CD4-positive, alpha-beta T cell treated with Interleukin-4 for 1 hour (primary cell): ENCODE data around the gene NADSYN1.
"Not testable (repeated sequence)": the region's sequence is repeated elsewhere in the genome, so short reads cannot be mapped to it uniquely, and the experiment has no call there.

ENCODE experiments used
- DNase-seq, 2 donors: peaks; one replicate each; pipeline ENCODE4 v3.0.0-alpha.2; 2020 to 2022

NADSYN1 gene

GRCh38 chr11:71453037-71453917 lies at the start of gene NADSYN1:
NADSYN1 (plus strand) TSS chr11:71453203; CDS start chr11:71453297, 94 bp downstream.
- DNase-seq: peak; percentile 94

DNA sequence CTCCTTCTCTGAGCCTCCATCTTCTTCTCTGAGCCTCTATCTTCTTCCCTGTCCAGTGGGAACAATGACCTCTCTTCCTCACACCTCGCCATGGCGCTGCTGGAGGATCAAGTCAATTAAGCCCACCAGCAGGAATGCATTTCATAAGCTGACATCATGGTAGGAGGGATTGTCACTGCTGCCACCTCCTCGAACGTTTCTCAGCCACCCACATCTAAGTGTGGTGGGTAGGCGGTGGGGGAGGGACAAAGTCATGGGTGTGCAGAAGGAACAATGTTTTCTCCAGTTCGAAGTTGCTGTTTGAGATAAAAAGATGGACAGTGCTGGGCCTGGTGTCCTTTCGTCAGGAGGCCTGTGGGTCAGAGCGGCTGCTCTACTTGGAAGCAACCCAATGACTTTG lies 48.8 kb upstream of the NADSYN1 start:
- DNase-seq: no peak

- no peak for DNase-seq
Measured at GRCh38 chr11:71406681-71407080, 46.3 kb upstream of the NADSYN1 start.

- no peak for DNase-seq
Measured at GRCh38 chr11:71407356-71407755, 45.6 kb upstream of the NADSYN1 start.

- DNase-seq: no peak
Measured at GRCh38 chr11:71408826-71409225, 44.2 kb upstream of the NADSYN1 start.

GRCh38 chr11:71410363-71410966 lies 42.5 kb upstream of the NADSYN1 start:
- DNase-seq: no peak

GRCh38 chr11:71414645-71415044 lies 38.4 kb upstream of the NADSYN1 start:
- DNase-seq: no peak

DNA sequence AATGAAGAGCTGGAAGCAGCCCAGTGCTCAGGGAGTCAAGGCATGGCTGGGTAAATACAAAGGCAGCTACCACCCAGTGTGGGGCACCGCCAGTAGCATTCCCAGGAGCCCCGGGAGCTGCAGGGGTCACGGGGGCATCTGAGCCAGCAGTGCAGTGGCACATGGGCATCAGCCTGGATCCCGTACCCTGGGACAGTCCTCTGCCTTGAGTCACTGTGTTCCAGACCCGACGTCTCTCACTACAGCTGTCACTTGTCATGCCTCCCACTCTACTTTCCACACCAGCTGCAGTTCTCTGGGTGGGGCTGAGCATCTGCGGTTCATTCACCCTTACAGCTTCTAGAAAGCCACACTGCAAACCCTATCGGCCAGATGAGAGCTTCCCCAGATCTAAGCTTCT lies 34.4 kb upstream of the NADSYN1 start:
- peak in 1 of 2 donors; percentile 14 for DNase-seq

GRCh38 chr11:71420455-71421241 lies 32.4 kb upstream of the NADSYN1 start:
- DNase-seq: peak in 1 of 2 donors; percentile 14

GRCh38 chr11:71421392-71421950 lies 31.5 kb upstream of the NADSYN1 start:
- no peak for DNase-seq

GRCh38 chr11:71422318-71422717 lies 30.7 kb upstream of the NADSYN1 start:
- not testable (repeated sequence) for DNase-seq

DNA sequence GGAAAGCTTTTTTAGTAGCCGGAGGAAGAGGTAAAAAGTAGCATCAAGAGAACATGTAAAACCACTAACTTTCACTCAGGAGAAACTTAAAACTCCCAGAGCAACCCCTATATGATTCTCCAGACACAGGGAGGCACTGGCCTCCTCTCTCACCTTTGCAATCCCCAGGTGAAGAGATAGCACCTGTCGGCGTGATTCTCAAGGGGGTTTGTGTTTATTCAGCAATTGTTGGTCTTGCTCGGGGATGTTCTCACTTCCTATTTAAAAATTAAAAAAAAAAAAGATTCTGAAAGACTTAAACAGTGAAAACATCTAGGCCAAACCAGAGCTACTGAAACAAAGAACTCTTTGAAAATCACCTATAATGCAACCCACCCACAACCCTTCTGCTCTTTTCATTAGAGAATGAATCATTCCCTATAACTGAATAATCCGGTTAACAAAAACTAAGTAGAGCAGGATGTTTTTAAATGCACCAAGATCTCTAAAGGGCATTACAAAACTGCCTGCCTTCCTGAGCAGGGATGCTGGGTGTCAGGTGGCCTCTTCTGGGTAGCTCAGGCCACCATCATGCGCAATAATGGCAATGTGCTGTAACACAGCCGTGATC lies 29.7 kb upstream of the NADSYN1 start:
- no peak for DNase-seq

DNA sequence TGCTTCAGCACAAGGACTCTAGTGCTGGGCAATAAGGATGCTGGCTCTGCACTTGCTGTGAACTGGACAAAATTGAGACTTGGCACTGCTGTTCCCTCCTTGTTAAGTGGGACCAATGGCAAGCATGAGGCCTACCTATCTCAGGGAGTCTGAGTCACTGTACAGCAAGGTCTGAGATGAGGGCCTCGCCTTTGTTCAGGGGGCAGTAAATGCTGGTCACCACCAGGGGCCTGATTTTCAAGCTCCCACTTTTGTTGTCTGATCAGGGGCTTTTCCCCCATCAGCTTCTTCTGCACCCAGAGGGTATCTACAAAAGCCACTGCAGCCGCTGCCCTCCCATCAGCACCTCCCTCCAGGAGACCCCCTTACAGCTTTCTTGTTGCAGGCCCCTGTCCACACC lies 27.6 kb upstream of the NADSYN1 start:
- no peak for DNase-seq

- no peak for DNase-seq
Measured at GRCh38 chr11:71425860-71426259, 27.1 kb upstream of the NADSYN1 start.

DNA sequence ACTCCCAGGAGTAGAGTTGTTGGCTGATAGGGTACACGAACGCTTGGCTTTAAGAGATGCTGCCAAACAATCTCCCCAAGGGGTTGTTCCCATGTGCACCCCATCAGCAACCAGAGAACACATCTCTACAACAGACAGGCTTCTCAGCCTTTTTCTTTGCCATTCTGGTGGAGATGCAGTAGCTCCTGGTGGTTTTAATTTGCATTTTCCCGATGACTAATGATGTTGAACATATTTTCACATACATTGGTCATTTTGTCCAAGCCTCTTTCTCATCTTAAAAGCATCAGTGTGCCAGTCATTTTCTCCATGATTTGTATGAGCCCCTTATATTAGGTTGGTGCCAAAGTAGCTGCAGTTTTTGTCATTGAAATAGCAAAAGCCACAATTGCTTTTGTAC lies 26.6 kb upstream of the NADSYN1 start:
- DNase-seq: no peak

DNA sequence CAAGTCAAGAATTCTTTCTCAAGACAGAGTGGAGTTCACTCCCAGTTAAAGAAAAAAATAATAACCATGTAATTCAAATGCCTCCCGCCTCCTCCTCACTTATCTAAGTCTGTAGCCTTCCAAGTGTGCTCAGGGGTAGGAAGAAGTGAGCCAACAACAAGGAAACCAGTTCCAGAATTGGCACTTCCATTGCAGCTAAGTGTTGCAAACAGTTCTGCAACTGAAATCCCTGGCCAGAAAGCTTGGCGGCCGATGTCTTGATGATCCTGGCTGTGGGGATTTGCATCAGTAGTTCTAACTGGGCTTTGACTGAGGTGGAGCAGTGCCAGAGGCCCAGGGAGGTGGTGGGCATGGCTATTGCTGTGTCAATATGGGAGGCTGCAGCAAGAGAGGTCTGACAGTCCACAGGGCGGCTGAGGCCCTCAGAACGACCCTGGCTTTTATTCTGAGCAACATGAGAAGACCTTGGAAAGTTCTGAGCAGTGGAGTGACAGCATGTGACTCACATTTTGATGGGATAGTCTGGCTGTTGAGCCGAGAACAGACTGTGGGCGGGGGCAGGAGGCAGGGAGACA lies 24.1 kb upstream of the NADSYN1 start:
- no peak for DNase-seq

GRCh38 chr11:71429701-71430100 lies 23.3 kb upstream of the NADSYN1 start:
- no peak for DNase-seq

DNA sequence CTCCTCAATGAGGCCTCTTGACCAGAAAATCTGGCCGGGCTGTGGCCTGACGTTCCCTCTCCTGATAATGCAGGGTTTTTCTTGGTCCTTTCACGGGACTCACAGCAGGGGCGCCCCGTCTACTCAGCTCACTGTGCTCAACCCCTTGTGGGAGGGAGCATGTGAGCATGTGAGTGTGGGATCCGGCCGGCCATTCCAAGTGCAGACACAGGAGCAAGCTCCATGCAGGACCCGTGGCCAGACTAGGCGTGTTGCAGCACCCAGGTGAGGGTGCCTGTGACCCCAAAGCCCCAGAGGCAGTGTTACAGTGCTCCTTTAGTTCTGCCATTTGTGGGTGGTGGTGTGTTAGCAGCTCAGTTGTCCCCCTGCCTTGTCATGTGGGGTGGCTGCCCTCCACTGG lies 22.8 kb upstream of the NADSYN1 start:
- no peak for DNase-seq

DNA sequence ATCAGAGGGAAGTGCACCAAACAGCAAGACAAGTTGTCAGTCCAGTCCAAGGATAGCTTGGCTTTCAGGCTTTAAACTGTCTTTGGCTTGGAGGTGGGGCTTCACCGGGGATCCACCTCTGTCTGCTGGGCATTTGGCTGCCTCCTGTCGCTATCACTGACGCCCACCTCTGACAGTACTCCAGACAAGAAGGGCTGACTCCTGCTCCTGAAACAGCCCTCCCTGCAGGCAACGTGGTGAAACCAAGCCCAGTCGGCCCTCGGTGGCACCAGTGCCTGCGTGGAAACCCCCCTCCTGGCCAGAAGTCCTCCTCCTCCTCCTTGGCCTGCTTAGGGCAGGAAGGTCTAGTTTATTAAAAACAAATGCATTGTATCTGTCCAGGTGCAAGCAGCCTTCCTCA lies 21.7 kb upstream of the NADSYN1 start:
- no peak for DNase-seq

- DNase-seq: no peak
Measured at GRCh38 chr11:71432761-71433647, 20.0 kb upstream of the NADSYN1 start.
